ENCODE measurements around the gene LCK.
"Not testable (repeated sequence)": the region's sequence is repeated elsewhere in the genome, so short reads cannot be mapped to it uniquely, and the experiment has no call there.

Gene LCK

DNA sequence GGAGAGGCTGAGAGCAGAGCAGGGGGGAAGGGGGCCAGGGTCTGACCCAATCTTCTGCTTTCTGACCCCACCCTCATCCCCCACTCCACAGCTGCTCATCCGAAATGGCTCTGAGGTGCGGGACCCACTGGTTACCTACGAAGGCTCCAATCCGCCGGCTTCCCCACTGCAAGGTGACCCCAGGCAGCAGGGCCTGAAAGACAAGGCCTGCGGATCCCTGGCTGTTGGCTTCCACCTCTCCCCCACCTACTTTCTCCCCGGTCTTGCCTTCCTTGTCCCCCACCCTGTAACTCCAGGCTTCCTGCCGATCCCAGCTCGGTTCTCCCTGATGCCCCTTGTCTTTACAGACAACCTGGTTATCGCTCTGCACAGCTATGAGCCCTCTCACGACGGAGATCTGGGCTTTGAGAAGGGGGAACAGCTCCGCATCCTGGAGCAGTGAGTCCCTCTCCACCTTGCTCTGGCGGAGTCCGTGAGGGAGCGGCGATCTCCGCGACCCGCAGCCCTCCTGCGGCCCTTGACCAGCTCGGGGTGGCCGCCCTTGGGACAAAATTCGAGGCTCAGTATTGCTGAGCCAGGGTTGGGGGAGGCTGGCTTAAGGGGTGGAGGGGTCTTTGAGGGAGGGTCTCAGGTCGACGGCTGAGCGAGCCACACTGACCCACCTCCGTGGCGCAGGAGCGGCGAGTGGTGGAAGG lies 23.7 kb downstream of the LCK start:
- no peak for DNase-seq

DNA sequence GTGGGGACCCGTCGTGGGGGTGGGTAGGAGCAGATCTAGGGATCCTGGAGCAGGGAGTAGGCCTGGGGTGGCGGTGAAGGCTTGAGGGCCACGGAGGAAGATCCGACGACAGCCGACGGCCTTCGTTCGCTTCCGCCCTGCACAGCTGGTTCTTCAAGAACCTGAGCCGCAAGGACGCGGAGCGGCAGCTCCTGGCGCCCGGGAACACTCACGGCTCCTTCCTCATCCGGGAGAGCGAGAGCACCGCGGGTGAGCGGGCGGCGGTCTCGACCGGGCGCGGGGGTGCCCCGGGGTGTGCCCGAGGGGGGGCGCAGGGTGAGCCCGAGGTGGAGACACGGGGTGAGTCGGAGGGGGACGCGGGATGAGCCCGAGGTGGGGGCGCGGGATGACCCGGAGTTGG lies 24.4 kb downstream of the LCK start:
- DNase-seq = peak; percentile 13 to 40 (median 24)

GRCh38 chr1:32276032-32276782 lies 25.1 kb downstream of the LCK start:
- no peak for DNase-seq

- DNase-seq = not testable (repeated sequence)
These were observed 33.7 kb downstream of the LCK start for GRCh38 chr1:32284777-32285176.

- DNase-seq = no peak
These were observed 34.6 kb downstream of the LCK start for GRCh38 chr1:32285658-32286057.

GRCh38 chr1:32286763-32287162 lies 35.7 kb downstream of the LCK start:
- DNase-seq = no peak

GRCh38 chr1:32289256-32289655 lies 38.2 kb downstream of the LCK start:
- DNase-seq = no peak

DNA sequence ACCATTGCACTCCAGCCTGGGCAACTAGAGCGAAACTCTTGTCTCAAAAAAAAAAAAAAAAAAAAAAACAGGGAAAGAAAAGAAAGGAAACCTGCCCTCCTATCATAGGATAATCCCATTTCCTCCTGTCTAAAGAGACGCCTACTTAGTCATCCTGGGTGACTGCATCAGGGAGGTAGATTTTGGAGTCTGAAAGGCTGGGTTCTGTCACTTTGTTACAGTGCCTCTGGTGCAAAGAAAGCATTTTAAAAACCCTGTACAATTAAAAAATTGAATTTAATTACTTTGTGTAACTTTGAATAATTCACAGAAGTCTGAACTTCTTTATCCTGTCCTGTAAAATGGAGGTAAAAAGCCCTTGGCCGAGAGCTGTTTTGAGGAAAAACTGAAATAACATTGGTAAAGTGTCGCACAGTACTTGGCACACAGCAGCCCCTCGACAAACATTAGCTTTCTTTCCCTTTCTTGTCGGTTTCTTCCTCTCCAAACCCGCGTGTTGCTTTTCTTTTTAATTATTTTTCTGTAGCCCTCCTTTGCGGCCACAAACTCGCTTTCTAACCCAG lies 40.2 kb downstream of the LCK start:
- peak; percentile 49 to 60 (median 53) for DNase-seq

DNA sequence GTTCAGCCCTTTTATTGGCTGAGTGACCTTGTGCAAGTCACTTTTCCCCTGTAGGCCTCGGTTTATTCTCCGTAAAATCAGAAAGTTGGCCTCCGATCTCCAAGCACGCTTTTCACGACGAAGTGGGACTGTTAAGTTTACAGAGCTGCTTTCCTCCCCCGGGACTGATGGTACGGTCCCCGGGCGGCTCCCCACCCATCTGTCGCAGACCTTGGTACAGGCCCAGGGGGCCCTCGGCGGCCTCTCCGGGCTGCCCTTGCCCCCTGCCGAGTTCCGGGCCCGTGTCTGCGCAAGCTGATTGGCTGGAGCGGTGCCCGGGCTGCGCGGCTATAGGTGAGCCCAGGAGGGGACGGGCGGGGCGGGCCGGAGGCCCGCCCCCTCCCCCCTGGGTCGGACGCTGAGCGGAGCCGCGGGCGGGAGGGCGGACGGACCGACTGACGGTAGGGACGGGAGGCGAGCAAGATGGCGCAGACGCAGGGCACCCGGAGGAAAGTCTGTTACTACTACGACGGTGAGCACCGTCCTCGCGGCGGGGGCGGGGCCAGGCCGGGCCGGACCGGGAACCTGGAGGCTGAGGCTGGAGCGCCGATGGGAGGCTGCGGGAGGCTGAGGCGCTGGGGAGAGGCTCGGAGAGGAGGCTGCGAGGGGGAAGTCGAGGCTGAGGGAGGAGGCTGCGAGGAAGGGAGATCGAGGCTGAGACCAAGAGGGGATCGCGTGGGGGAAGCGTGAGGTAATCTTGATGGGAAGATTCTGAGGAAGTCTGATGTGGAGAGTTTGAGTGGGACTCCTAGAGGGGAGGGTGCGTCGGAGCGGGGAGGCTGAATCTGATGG lies 40.9 kb downstream of the LCK start, which contains the start of gene HDAC1:
Gene HDAC1, plus strand, starts transcription at position 376 of the 831 bp plus-strand sequence. Its CDS starts 87 bp downstream, at position 463.
- DNase-seq = peak; percentile 97 to 98 (median 97)

GRCh38 chr1:32298211-32298610 lies 47.1 kb downstream of the LCK start:
- not testable (repeated sequence) for DNase-seq

- no peak for DNase-seq
These were observed 48.3 kb downstream of the LCK start for GRCh38 chr1:32299327-32299726.

DNA sequence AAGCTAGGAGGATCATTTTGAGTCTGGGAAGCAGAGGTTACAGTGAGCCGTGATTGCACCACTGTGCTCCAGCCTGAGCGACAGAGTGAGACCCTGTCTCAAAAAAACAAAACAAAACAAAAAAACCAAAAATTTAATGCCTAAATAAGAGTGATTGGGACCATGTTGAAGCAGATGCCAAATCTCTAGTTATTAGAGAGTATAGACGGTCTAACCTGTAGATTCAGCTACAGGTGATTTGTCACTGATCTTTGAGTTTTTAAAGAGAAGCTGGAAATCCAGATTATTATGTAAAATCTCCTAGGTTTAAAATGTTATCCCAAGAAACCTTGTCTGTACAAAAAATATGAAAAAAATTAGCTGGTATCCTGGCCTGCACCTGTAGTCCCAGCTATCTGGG lies 52.3 kb downstream of the LCK start:
- no peak for DNase-seq

DNA sequence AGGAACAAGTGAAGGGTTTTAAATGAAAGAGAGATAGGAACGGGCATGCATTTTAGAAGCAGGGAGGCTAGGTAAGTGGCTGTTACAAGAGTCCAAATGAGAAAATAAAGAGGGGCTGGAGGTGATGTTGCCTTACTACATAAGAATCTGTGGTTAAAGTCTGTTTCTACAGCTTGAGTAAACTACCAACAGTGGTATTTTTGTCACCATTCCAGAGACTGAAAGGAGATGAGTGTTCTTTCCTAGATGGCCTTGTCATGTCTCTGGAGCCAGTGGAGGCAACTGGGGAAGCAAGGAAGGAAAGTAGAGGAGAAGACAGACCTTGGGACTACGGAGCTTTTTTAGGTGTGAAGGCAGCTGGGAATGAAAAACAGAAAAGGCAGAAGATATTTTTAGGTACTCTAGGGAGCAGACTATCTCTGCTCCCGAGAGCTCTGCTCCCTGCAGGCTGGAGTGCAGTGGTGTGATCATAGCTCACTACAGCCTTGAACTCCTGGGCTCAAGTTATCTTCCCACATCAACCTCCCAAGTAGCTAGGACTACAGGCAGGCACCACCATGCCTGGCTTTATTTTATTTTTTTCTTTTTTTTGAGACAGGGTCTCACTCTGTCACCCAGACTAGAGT lies 53.0 kb downstream of the LCK start:
- DNase-seq = no peak

GRCh38 chr1:32305310-32305709 lies 54.2 kb downstream of the LCK start:
- DNase-seq = no peak

- peak; percentile 48 to 72 (median 63) for DNase-seq
These were observed 56.3 kb downstream of the LCK start for GRCh38 chr1:32307324-32307723.

DNA sequence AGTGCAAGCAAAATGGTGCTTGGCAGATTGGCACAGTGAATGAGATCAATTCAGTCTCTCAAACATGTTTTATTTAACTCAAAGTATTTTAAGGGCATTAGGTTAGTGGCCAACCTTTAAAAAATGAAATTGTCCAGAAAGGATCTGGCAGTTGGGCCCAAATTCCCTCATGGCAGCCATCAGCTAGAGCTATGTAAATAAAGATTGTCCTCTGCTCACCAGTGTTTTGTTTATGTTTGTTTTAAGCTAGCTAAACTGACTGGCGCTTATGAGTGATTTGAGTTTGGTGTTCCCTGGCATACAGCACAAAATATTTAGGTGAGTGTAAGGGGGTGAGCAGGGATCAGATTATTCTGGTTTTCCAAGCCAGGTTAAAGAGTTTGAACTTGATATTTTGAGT lies 58.9 kb downstream of the LCK start:
- DNase-seq = no peak

GRCh38 chr1:32311709-32312393 lies 60.8 kb downstream of the LCK start:
- no peak for DNase-seq

GRCh38 chr1:32316903-32317277 lies 65.8 kb downstream of the LCK start:
- no peak for DNase-seq

DNA sequence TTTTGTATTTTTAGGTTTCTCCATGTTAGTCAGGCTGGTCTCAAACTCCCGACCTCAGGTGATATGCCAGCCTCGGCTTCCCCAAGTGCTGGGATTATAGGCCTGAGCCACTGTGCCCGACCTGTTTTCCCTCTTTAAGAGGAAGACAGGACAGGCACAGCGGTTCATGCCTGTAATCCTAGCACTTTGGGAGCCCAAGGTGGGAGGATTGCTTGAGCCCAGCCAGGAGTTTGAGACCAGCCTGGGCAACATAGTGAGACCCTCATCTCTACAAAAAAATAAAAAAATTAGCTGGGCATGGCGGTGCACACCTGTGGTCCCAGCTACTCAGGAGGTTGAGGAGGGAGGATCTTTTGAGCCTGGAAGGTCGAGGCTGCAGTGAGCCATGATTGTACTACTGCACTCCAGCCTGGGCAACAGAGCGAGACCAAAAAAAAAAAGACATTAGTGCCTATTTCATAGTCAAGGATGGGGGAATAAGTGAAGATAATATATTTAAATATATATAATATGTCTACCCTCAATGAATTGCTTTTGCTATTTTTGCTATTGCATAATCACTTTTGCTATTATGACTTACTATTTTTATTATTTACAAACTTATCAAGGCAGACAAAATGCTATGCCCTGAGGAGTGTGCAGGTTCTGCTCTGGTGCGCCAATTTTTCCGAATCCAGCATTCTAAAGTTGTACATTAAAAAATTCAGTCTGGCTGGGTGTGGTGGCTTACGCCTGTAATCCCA lies 67.2 kb downstream of the LCK start:
- DNase-seq = no peak

- DNase-seq = no peak
These were observed 70.7 kb downstream of the LCK start for GRCh38 chr1:32321712-32322291.

- no peak for DNase-seq
These were observed 76.1 kb downstream of the LCK start for GRCh38 chr1:32327204-32327603.
